Measurements from ENCODE around the gene HECTD4. TPM values are rescaled to one million over a fixed set of nuclear protein-coding genes. Genes with fewer than 3 reads are reported as not detected.

The HECTD4 gene
- total RNA-seq, 1 experiment from 2014 or later: 37.4 TPM

- CTCF ChIA-PET: interaction anchor here (0.7 kb wide), 1 partner anchor 211 kb away, joined by 4 read pairs; no protein-coding TSS in a partner anchor
- no peaks in the 10 kb centered on the region for H3K27me3 ChIP-seq (ENCODE audit: insufficient read depth, low read depth)
- H3K36me3 ChIP-seq (ENCODE audit: low read depth): no peaks in the 10 kb centered on the region
Measured at GRCh38 chr12:112175361-112176155, 206.7 kb downstream of the HECTD4 start.

DNA sequence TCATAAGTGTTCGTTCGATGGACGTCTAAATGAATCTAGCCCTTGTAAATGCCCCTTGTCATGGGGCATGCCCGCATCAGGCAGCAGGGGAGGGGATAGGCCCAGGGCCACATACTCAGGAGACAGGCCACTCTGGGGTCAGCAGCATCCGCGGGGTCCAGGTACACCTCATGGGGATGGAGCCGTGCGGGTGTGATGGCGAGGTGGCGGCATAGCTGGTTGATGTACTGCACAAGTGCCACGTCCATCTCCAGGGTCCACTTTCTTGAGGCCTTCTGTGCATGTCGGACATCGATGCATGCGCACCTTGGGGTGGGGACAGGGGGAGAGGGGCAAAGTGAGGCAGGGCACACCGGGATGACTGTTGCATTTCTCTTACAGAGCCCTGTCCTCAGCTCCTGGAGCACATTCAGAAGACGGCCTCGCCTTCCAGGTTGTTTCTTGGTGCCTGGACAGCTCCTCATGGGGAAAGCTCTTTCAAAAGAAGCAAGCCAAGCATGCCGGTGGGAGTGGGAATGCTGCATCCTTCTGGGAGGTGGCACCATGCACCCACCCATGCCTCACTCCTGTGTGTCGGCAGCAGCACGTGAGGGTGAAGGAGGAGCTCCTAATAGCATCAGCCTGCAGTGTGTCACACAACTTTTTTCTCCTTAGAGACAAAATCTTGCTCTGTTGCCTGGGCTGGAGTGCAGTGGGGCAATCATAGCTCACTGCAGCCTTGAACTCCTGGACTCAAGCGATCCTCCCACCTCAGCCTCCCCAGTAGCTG, 209.5 kb downstream of the HECTD4 start:
- CTCF ChIA-PET: no interaction called here
- Histone ChIP-seq H3K27me3 (ENCODE audit: insufficient read depth, low read depth) (no peaks in the 10 kb centered on the region), H3F3A (ENCODE audit: insufficient read depth, low read depth) (no peaks in the 10 kb centered on the region), H3K9me2 (ENCODE audit: insufficient read depth) (no peaks in the 10 kb centered on the region), H3K9me3 (ENCODE audit: insufficient read depth, low read depth) (no peaks in the 10 kb centered on the region), H3K36me3 (ENCODE audit: low read depth) (no peaks in the 10 kb centered on the region), H3K27ac (no peak overlapping the region), H3K4me2 (no peak overlapping the region), H4K20me1 (ENCODE audit: insufficient read depth) (no peaks in the 10 kb centered on the region; the same call in 1 of the 2 replicates), H3K4me1 (replicated peaks; ENCODE audit: insufficient read depth) (no peaks in the 10 kb centered on the region), H3K4me3 (no peak overlapping the region), H3K79me2 (ENCODE audit: low read depth) (no peaks in the 10 kb centered on the region), H2AFZ (no peak overlapping the region)
- TF ChIP-seq EZH2 (IDR thresholded peaks at IDR 0.05; ENCODE audit: low read depth) (no peak), CTCF (conservative IDR thresholded peaks at IDR 0.05) (no peak)
- POLR2A ChIA-PET (ENCODE audit: unreplicated experiment): no interaction called here
- intact Hi-C loops (cut with micrococcal nuclease; ENCODE audit: unreplicated experiment): no loop called here
- no TSS peak for BruUV-seq (replicated peaks)
- DNase-seq: no peak

More at GRCh38 chr12:112175361-112176155, 206.7 kb downstream of the HECTD4 start:
- Histone ChIP-seq H3K9me3 (ENCODE audit: insufficient read depth, low read depth) (no peaks in the 10 kb centered on the region), H3K27ac (no peak overlapping the region), H3K4me3 (no peak overlapping the region), H3K9me2 (ENCODE audit: insufficient read depth) (no peaks in the 10 kb centered on the region), H3K79me2 (ENCODE audit: low read depth) (no peaks in the 10 kb centered on the region), H3K4me2 (no peak overlapping the region), H3F3A (ENCODE audit: insufficient read depth, low read depth) (no peaks in the 10 kb centered on the region), H3K4me1 (replicated peaks; ENCODE audit: insufficient read depth) (no peaks in the 10 kb centered on the region), H4K20me1 (ENCODE audit: insufficient read depth) (no peaks in the 10 kb centered on the region), H2AFZ (no peak overlapping the region)
- intact Hi-C loops (cut with micrococcal nuclease; ENCODE audit: unreplicated experiment): no loop called here
- TF ChIP-seq CTCF (conservative IDR thresholded peaks at IDR 0.05) (no peak), EZH2 (IDR thresholded peaks at IDR 0.05; ENCODE audit: low read depth) (no peak)
- no peak for DNase-seq
- POLR2A ChIA-PET (ENCODE audit: unreplicated experiment): no interaction called here
- BruUV-seq (replicated peaks): no TSS peak

GRCh38 chr12:112170971-112171596, 211.1 kb downstream of the HECTD4 start:
- Histone ChIP-seq H3K9me2 (ENCODE audit: insufficient read depth) (no peaks in the 10 kb centered on the region), H3K4me2 (no peak overlapping the region), H3K4me3 (no peak overlapping the region), H3K9me3 (ENCODE audit: insufficient read depth, low read depth) (no peaks in the 10 kb centered on the region), H3F3A (ENCODE audit: insufficient read depth, low read depth) (no peaks in the 10 kb centered on the region), H3K27ac (no peak overlapping the region), H4K20me1 (ENCODE audit: insufficient read depth) (no peaks in the 10 kb centered on the region; the same call in 1 of the 2 replicates), H3K27me3 (ENCODE audit: insufficient read depth, low read depth) (no peaks in the 10 kb centered on the region), H2AFZ (no peak overlapping the region), H3K79me2 (ENCODE audit: low read depth) (no peaks in the 10 kb centered on the region), H3K4me1 (replicated peaks; ENCODE audit: insufficient read depth) (no peaks in the 10 kb centered on the region), H3K36me3 (ENCODE audit: low read depth) (no peaks in the 10 kb centered on the region)
- ChIA-PET POLR2A (ENCODE audit: unreplicated experiment) (no interaction called here), CTCF (no interaction called here)
- TF ChIP-seq CTCF (conservative IDR thresholded peaks at IDR 0.05): no peak
- TF ChIP-seq EZH2 (IDR thresholded peaks at IDR 0.05; ENCODE audit: low read depth): no peak
- intact Hi-C loops (cut with micrococcal nuclease; ENCODE audit: unreplicated experiment): no loop called here
- no peak for DNase-seq
- BruUV-seq (replicated peaks): no TSS peak

All from PC-9 (cell line).